DND-41 (cell line): ENCODE measurements around the gene SLC25A26.

Experiments used
- ATAC-seq: fragments of 200-7000 bp; cut with Tn5 transposase; 3 replicates; pipeline ENCODE4 v1.9.1; 2021; ENCODE audit warnings: low read depth; ENCODE audit not compliant: insufficient read depth
- DNase-seq: peaks from one replicate; pipeline ENCODE4 v3.0.0-alpha.2; 2020
- H2AFZ ChIP-seq: 2 replicates; pipeline ENCODE4 v1.6.0; 2012; ENCODE audit warnings: low read depth, low read length
- H3K27ac ChIP-seq: 2 replicates; pipeline ENCODE4 v1.5.1; 2012; ENCODE audit warnings: low read length, inconsistent platforms
- H3K27me3 ChIP-seq: fragments of 200-600 bp; sonication (generic); 2 replicates; pipeline ENCODE4 v1.6.0; 2012; ENCODE audit warnings: low read length, mild to moderate bottlenecking, inconsistent platforms; ENCODE audit not compliant: insufficient read depth, poor library complexity
- H3K36me3 ChIP-seq: 2 replicates; pipeline ENCODE4 v1.5.1; 2012; ENCODE audit warnings: low read length, inconsistent platforms; ENCODE audit not compliant: insufficient read depth
- H3K4me1 ChIP-seq: 2 replicates; pipeline ENCODE4 v1.5.1; 2012; ENCODE audit warnings: mild to moderate bottlenecking, low read length; ENCODE audit not compliant: insufficient read depth
- H3K4me2 ChIP-seq: 2 replicates; pipeline ENCODE4 v1.6.0; 2012; ENCODE audit warnings: mild to moderate bottlenecking, moderate library complexity, low read length, inconsistent platforms; ENCODE audit not compliant: insufficient read depth
- H3K4me3 ChIP-seq, 2 experiments: fragments of 200-600 bp in 1 of 2; shearing (Covaris generic) in 1 of 2; 2 replicates each; pipeline ENCODE4 v1.5.1; 2012 to 2016; ENCODE audit warnings: inconsistent platforms in 2 of 2, low read length in 2 of 2, mild to moderate bottlenecking in 2 of 2, low read depth in 1 of 2, moderate library complexity in 1 of 2
- H3K79me2 ChIP-seq: 2 replicates; pipeline ENCODE4 v1.6.0; 2012; ENCODE audit warnings: low read length, inconsistent platforms; ENCODE audit not compliant: insufficient read depth
- H3K9ac ChIP-seq: 2 replicates; pipeline ENCODE4 v1.6.0; 2012; ENCODE audit warnings: low read depth, mild to moderate bottlenecking, inconsistent platforms, low read length, moderate library complexity
- H3K9me3 ChIP-seq: 2 replicates; pipeline ENCODE4 v1.5.1; 2012; ENCODE audit warnings: low read length, moderate library complexity, mild to moderate bottlenecking, inconsistent platforms; ENCODE audit not compliant: insufficient read depth, severe bottlenecking
- H4K20me1 ChIP-seq: 2 replicates; pipeline ENCODE4 v1.6.0; 2012; ENCODE audit warnings: low read length; ENCODE audit not compliant: insufficient read depth
- CTCF ChIP-seq: IDR thresholded peaks from 2 replicates; pipeline ENCODE4 v1.5.1; 2012; ENCODE audit warnings: borderline replicate concordance, low read length, moderate library complexity, mild to moderate bottlenecking; ENCODE audit not compliant: poor library complexity, severe bottlenecking; ENCODE audit errors: extremely low read depth
- EZH2 ChIP-seq: IDR thresholded peaks from 3 replicates; pipeline ENCODE4 v1.6.1; 2012; ENCODE audit warnings: borderline replicate concordance, low read depth, mild to moderate bottlenecking, moderate library complexity, low read length, inconsistent platforms; ENCODE audit not compliant: severe bottlenecking

SLC25A26 gene

GRCh38 chr3:66399529-66400232, 178.9 kb downstream of the SLC25A26 start:
- no peak overlapping the region for H2AFZ ChIP-seq
- no peak overlapping the region for H3K27ac ChIP-seq
- ATAC-seq, result no peak
- H3K79me2 ChIP-seq, result no peaks in the 10 kb centered on the region
- H3K27me3 ChIP-seq, result no peaks in the 10 kb centered on the region
- no peak overlapping the region for H3K4me3 ChIP-seq
- no peak for TF ChIP-seq EZH2
- TF ChIP-seq CTCF, result no peak
- no peak overlapping the region for H3K9ac ChIP-seq
- DNase-seq, result no peak
- H3K4me2 ChIP-seq, result no peak overlapping the region
- peaks cover 5% of the 10 kb centered on the region for H3K4me1 ChIP-seq
- H3K9me3 ChIP-seq, result no peaks in the 10 kb centered on the region
- H3K36me3 ChIP-seq, result peaks cover 38% of the 10 kb centered on the region
- no peaks in the 10 kb centered on the region for H4K20me1 ChIP-seq

- Histone ChIP-seq H3K4me1 (no peaks in the 10 kb centered on the region), H3K79me2 (no peaks in the 10 kb centered on the region), H3K4me2 (no peak overlapping the region), H3K4me3 (no peak overlapping the region), H4K20me1 (no peaks in the 10 kb centered on the region), H2AFZ (no peak overlapping the region), H3K36me3 (peaks cover 42% of the 10 kb centered on the region), H3K9me3 (no peaks in the 10 kb centered on the region), H3K27me3 (no peaks in the 10 kb centered on the region), H3K9ac (no peak overlapping the region), H3K27ac (no peak overlapping the region)
- no peak for DNase-seq
- no peak for ATAC-seq
- no peak for TF ChIP-seq CTCF
Measured at GRCh38 chr3:66400411-66401156, 179.8 kb downstream of the SLC25A26 start.

DNA sequence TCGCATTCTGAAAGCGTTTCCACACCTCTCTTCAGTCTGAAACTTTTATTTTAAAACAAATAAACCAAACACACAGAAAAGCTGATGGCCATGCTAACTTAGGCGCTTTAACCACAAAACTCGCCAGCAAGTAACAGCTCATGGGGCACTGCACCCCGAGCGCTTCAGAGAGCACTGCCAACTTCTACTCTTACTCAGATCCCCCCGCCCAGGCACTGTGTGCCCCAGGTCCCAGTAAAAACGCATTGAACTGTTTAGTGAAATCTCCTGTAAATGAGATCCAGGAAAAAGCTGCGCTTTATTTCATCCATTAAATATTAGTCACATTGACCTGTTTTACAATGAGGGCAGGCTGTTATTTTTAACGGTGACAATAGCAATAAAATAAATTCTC, 180.4 kb downstream of the SLC25A26 start:
- Histone ChIP-seq H3K27ac (no peak overlapping the region), H3K27me3 (no peaks in the 10 kb centered on the region), H3K9ac (no peak overlapping the region), H3K4me3 (no peak overlapping the region), H3K36me3 (peaks cover 36% of the 10 kb centered on the region), H3K4me1 (no peaks in the 10 kb centered on the region), H3K79me2 (no peaks in the 10 kb centered on the region), H3K4me2 (no peak overlapping the region), H3K9me3 (no peaks in the 10 kb centered on the region), H2AFZ (no peak overlapping the region), H4K20me1 (no peaks in the 10 kb centered on the region)
- no peak for DNase-seq
- no peak for ATAC-seq
- TF ChIP-seq CTCF, result no peak
- TF ChIP-seq EZH2, result no peak
